Neural crest cell (in vitro differentiated cells): ENCODE results near the gene MTHFD2L. TPM values are rescaled to one million over a fixed set of nuclear protein-coding genes. Genes with fewer than 3 reads are reported as not detected.

ENCODE experiments used
- DNase-seq: peaks from one replicate; pipeline ENCODE4 v3.0.0; 2021; ENCODE audit warnings: low read depth, mixed read lengths, low spot score
- H3K27ac Mint-ChIP-seq: one replicate; pipeline ENCODE4 v1.8.0; 2021; ENCODE audit warnings: mild to moderate bottlenecking, mixed read lengths; ENCODE audit not compliant: unreplicated experiment
- H3K27me3 Mint-ChIP-seq: 2 replicates; pipeline ENCODE4 v1.8.0; 2021; ENCODE audit warnings: low read depth, mild to moderate bottlenecking, mixed read lengths
- H3K36me3 Mint-ChIP-seq: 2 replicates; pipeline ENCODE4 v1.8.0; 2021; ENCODE audit warnings: low read depth, mild to moderate bottlenecking, mixed read lengths
- H3K4me1 Mint-ChIP-seq: 2 replicates; pipeline ENCODE4 v1.8.0; 2021; ENCODE audit warnings: mixed read lengths
- H3K4me3 Mint-ChIP-seq: one replicate; pipeline ENCODE4 v1.8.0; 2021; ENCODE audit warnings: mild to moderate bottlenecking, mixed read lengths
- H3K9me3 Mint-ChIP-seq: 2 replicates; pipeline ENCODE4 v1.8.0; 2021; ENCODE audit warnings: mixed read lengths
- CTCF ChIP-seq: fragments of 200-600 bp; sonication (generic); conservative IDR thresholded peaks from 2 replicates; pipeline ENCODE4 v1.5.0; 2021; ENCODE audit warnings: antibody characterized with exemption, mild to moderate bottlenecking
- total RNA-seq: library from RNA; stranded (reverse); gene quantifications from 2 replicates; pipeline ENCODE4 v1.2.1, GENCODE V29; 2021

MTHFD2L gene
- total RNA-seq, 1 donor from 2014 or later = 19.9 TPM

- no peak for DNase-seq
- peaks cover 5% of the 10 kb centered on the region for H3K27me3 Mint-ChIP-seq
- H3K36me3 Mint-ChIP-seq = no peaks in the 10 kb centered on the region
- no peak overlapping the region for H3K4me3 Mint-ChIP-seq
- no peak for TF ChIP-seq CTCF
- H3K9me3 Mint-ChIP-seq = no peaks in the 10 kb centered on the region
- peaks cover under 1% of the 10 kb centered on the region for H3K4me1 Mint-ChIP-seq
- no peak overlapping the region for H3K27ac Mint-ChIP-seq
These were observed 160.4 kb downstream of the MTHFD2L start for GRCh38 chr4:74318276-74318675.

- peaks cover 5% of the 10 kb centered on the region for H3K27me3 Mint-ChIP-seq
- H3K9me3 Mint-ChIP-seq = no peaks in the 10 kb centered on the region
- H3K27ac Mint-ChIP-seq = no peak overlapping the region
- H3K36me3 Mint-ChIP-seq = no peaks in the 10 kb centered on the region
- TF ChIP-seq CTCF = no peak
- no peak overlapping the region for H3K4me3 Mint-ChIP-seq
- DNase-seq = no peak
- peaks cover 4% of the 10 kb centered on the region for H3K4me1 Mint-ChIP-seq
These were observed 161.6 kb downstream of the MTHFD2L start for GRCh38 chr4:74319470-74319869.

GRCh38 chr4:74320559-74321118, 162.7 kb downstream of the MTHFD2L start:
- Mint-ChIP-seq H3K9me3 (no peaks in the 10 kb centered on the region), H3K27me3 (peaks cover 5% of the 10 kb centered on the region), H3K27ac (no peak overlapping the region), H3K4me1 (peaks cover 4% of the 10 kb centered on the region), H3K4me3 (no peak overlapping the region), H3K36me3 (no peaks in the 10 kb centered on the region)
- TF ChIP-seq CTCF = peak; percentile 71
- no peak for DNase-seq

- TF ChIP-seq CTCF = no peak
- H3K4me1 Mint-ChIP-seq = peaks cover 4% of the 10 kb centered on the region
- DNase-seq = no peak
- H3K27ac Mint-ChIP-seq = no peak overlapping the region
- H3K9me3 Mint-ChIP-seq = no peaks in the 10 kb centered on the region
- H3K36me3 Mint-ChIP-seq = no peaks in the 10 kb centered on the region
- H3K27me3 Mint-ChIP-seq = peaks cover 5% of the 10 kb centered on the region
- H3K4me3 Mint-ChIP-seq = no peak overlapping the region
These were observed 164.4 kb downstream of the MTHFD2L start for GRCh38 chr4:74322301-74322700.

GRCh38 chr4:74323663-74324062, 165.7 kb downstream of the MTHFD2L start:
- Mint-ChIP-seq H3K36me3 (no peaks in the 10 kb centered on the region), H3K4me1 (peaks cover 4% of the 10 kb centered on the region), H3K9me3 (no peaks in the 10 kb centered on the region), H3K27me3 (peaks cover 5% of the 10 kb centered on the region), H3K4me3 (no peak overlapping the region), H3K27ac (no peak overlapping the region)
- no peak for DNase-seq
- no peak for TF ChIP-seq CTCF
